H9 (cell line): ENCODE measurements around the gene RPS16. TPM values are rescaled to one million over a fixed set of nuclear protein-coding genes. Genes with fewer than 3 reads are reported as not detected.

Source experiments
- DNase-seq: peaks from one replicate; pipeline ENCODE4 v3.0.0-alpha.2; 2017
- H2AFZ ChIP-seq: one replicate; pipeline ENCODE4 v1.6.1; 2013; ENCODE audit warnings: mild to moderate bottlenecking, low read length, control low read depth, moderate library complexity
- H2AK5ac ChIP-seq: 2 replicates; pipeline ENCODE4 v1.6.1; 2013; ENCODE audit warnings: low read length, control low read depth, mixed read lengths; ENCODE audit not compliant: insufficient read length
- H2BK120ac ChIP-seq: one replicate; pipeline ENCODE4 v1.6.1; 2013; ENCODE audit warnings: low read depth, mild to moderate bottlenecking, low read length, control low read depth, inconsistent platforms; ENCODE audit not compliant: poor library complexity, severe bottlenecking
- H2BK12ac ChIP-seq: 2 replicates; pipeline ENCODE4 v1.6.1; 2013; ENCODE audit warnings: low read length, control low read depth, mixed read lengths, low read depth; ENCODE audit not compliant: insufficient read length
- H2BK15ac ChIP-seq: 2 replicates; pipeline ENCODE4 v1.6.1; 2013; ENCODE audit warnings: low read depth, low read length, control low read depth
- H2BK20ac ChIP-seq: one replicate; pipeline ENCODE4 v1.6.1; 2013; ENCODE audit warnings: low read depth, mild to moderate bottlenecking, low read length, control low read depth, inconsistent platforms; ENCODE audit not compliant: poor library complexity, severe bottlenecking
- H2BK5ac ChIP-seq: 2 replicates; pipeline ENCODE4 v1.6.1; 2013; ENCODE audit warnings: low read length, control low read depth, mixed read lengths; ENCODE audit not compliant: insufficient read length
- H3K14ac ChIP-seq: 2 replicates; pipeline ENCODE4 v1.6.1; 2013; ENCODE audit warnings: low read length, control low read depth; ENCODE audit not compliant: insufficient read depth
- H3K18ac ChIP-seq: 2 replicates; pipeline ENCODE4 v1.6.1; 2013; ENCODE audit warnings: low read depth, mild to moderate bottlenecking, mixed read lengths, low read length, control low read depth; ENCODE audit not compliant: insufficient read length
- H3K23ac ChIP-seq: 2 replicates; pipeline ENCODE4 v1.6.1; 2013; ENCODE audit warnings: low read length, control low read depth, mixed read lengths, low read depth; ENCODE audit not compliant: insufficient read length
- H3K23me2 ChIP-seq: 2 replicates; pipeline ENCODE4 v1.6.1; 2013; ENCODE audit warnings: low read depth, mild to moderate bottlenecking, mixed read lengths, low read length, control low read depth; ENCODE audit not compliant: insufficient read length, poor library complexity, severe bottlenecking
- H3K27ac ChIP-seq: 2 replicates; pipeline ENCODE4 v1.5.1; 2013; ENCODE audit warnings: low read length, control low read depth, mixed read lengths, low read depth; ENCODE audit not compliant: insufficient read length
- H3K27me3 ChIP-seq: 2 replicates; pipeline ENCODE4 v1.6.1; 2013; ENCODE audit warnings: low read length, control low read depth, inconsistent platforms; ENCODE audit not compliant: insufficient read depth
- H3K4ac ChIP-seq: 2 replicates; pipeline ENCODE4 v1.6.1; 2013; ENCODE audit warnings: low read depth, mild to moderate bottlenecking, control low read depth, inconsistent platforms, low read length, moderate library complexity
- H3K4me1 ChIP-seq: 2 replicates; pipeline ENCODE4 v1.6.1; 2013; ENCODE audit warnings: low read length, control low read depth, inconsistent platforms; ENCODE audit not compliant: insufficient read depth
- H3K4me2 ChIP-seq: 2 replicates; pipeline ENCODE4 v1.6.1; 2013; ENCODE audit warnings: low read length, control low read depth, mixed read lengths; ENCODE audit not compliant: insufficient read length, insufficient read depth
- H3K56ac ChIP-seq: 2 replicates; pipeline ENCODE4 v1.6.1; 2013; ENCODE audit warnings: low read depth, mild to moderate bottlenecking, mixed read lengths, low read length, control low read depth; ENCODE audit not compliant: insufficient read length
- H3K79me1 ChIP-seq: 2 replicates; pipeline ENCODE4 v1.6.1; 2013; ENCODE audit warnings: low read depth, mild to moderate bottlenecking, moderate library complexity, low read length, control low read depth, inconsistent platforms; ENCODE audit not compliant: insufficient read depth, poor library complexity, severe bottlenecking
- H3K79me2 ChIP-seq: 2 replicates; pipeline ENCODE4 v1.6.1; 2013; ENCODE audit warnings: low read length, control low read depth, inconsistent platforms; ENCODE audit not compliant: insufficient read depth
- H3K9ac ChIP-seq: 2 replicates; pipeline ENCODE4 v1.6.1; 2013; ENCODE audit warnings: low read length, control low read depth, mixed read lengths; ENCODE audit not compliant: insufficient read length; ENCODE audit errors: extremely low read depth
- H3K9me3 ChIP-seq: one replicate; pipeline ENCODE4 v1.6.1; 2013; ENCODE audit warnings: low read depth, low read length, inconsistent platforms; ENCODE audit not compliant: control insufficient read depth
- H3T11ph ChIP-seq: one replicate; pipeline ENCODE4 v1.6.1; 2013; ENCODE audit warnings: mild to moderate bottlenecking, low read length, control low read depth, inconsistent platforms
- H4K20me1 ChIP-seq: one replicate; pipeline ENCODE4 v1.6.1; 2013; ENCODE audit not compliant: control insufficient read depth, insufficient read length, insufficient read depth
- H4K5ac ChIP-seq: 2 replicates; pipeline ENCODE4 v1.6.1; 2013; ENCODE audit warnings: low read depth, mild to moderate bottlenecking, mixed read lengths, low read length, control low read depth; ENCODE audit not compliant: insufficient read length
- H4K8ac ChIP-seq: replicated peaks from 2 replicates; pipeline ENCODE4 v1.6.1; 2013; ENCODE audit warnings: low read length, control low read depth, mixed read lengths, low read depth; ENCODE audit not compliant: insufficient read length
- H4K91ac ChIP-seq: 2 replicates; pipeline ENCODE4 v1.6.1; 2013; ENCODE audit warnings: low read depth, mild to moderate bottlenecking, moderate library complexity, mixed read lengths, low read length, control low read depth; ENCODE audit not compliant: insufficient read length
- H3K27ac Mint-ChIP-seq, 3 experiments: 2 replicates in 2 of 3; 3 replicates in 1 of 3; pipeline ENCODE4 v1.8.0; 2020 to 2021; ENCODE audit warnings: mixed read lengths in 3 of 3, mild to moderate bottlenecking in 1 of 3, moderate library complexity in 1 of 3
- H3K27me3 Mint-ChIP-seq: 2 replicates; pipeline ENCODE4 v1.8.0; 2021; ENCODE audit warnings: low read depth, mild to moderate bottlenecking, moderate library complexity, mixed read lengths
- H3K36me3 Mint-ChIP-seq, 3 experiments: 2 replicates in 2 of 3; 3 replicates in 1 of 3; pipeline ENCODE4 v1.8.0; 2020 to 2021; ENCODE audit warnings: low read depth in 3 of 3, mixed read lengths in 3 of 3; ENCODE audit not compliant: insufficient read depth in 1 of 3
- H3K4me1 Mint-ChIP-seq, 2 experiments: 2 replicates each; pipeline ENCODE4 v1.8.0; 2020; ENCODE audit warnings: mixed read lengths in 2 of 2
- H3K4me3 Mint-ChIP-seq, 2 experiments: 2 replicates in 1 of 2; 3 replicates in 1 of 2; pipeline ENCODE4 v1.8.0; 2020 to 2021; ENCODE audit warnings: mild to moderate bottlenecking in 2 of 2, mixed read lengths in 2 of 2, moderate library complexity in 1 of 2
- H3K9me3 Mint-ChIP-seq, 2 experiments: 2 replicates in 1 of 2; 3 replicates in 1 of 2; pipeline ENCODE4 v1.8.0; 2020; ENCODE audit warnings: mild to moderate bottlenecking in 2 of 2, mixed read lengths in 2 of 2, moderate library complexity in 1 of 2
- CTCF ChIP-seq: fragments of 200-600 bp; sonication (generic); conservative IDR thresholded peaks from 3 replicates; pipeline ENCODE4 v1.8.0; 2021; ENCODE audit warnings: antibody characterized with exemption, mild to moderate bottlenecking
- WGBS: extraction: QIAGEN DNeasy Blood & Tissue Kit; methylation state at CpG from one replicate; pipeline ENCODE4 v1.1.7; 2013; ENCODE audit warnings: missing lambda C conversion rate, low lambda C conversion rate, mixed read lengths; ENCODE audit not compliant: insufficient read length; ENCODE audit errors: extremely low coverage; 5-methylcytosine and 5-hydroxymethylcytosine counted together
- total RNA-seq: library from RNA; stranded (reverse); gene quantifications from 2 replicates; pipeline ENCODE4 v1.2.1, GENCODE V29; 2021

RPS16 gene
- total RNA-seq, 1 experiment from 2014 or later: 2,711 TPM

GRCh38 chr19:39448271-39448670 is 12.5 kb upstream of the RPS16 start:
- H3K36me3 Mint-ChIP-seq: peaks cover 18 to 55% (median 44%) of the 10 kb centered on the region in 3 experiments; a peak in 6 of 7 replicates
- H3K23ac ChIP-seq: no peak overlapping the region
- no peak overlapping the region for H2BK12ac ChIP-seq
- peaks cover 0 to 5% of the 10 kb centered on the region in 2 experiments; a peak in 2 of 5 replicates for H3K9me3 Mint-ChIP-seq
- H2BK20ac ChIP-seq: no peak overlapping the region
- peaks cover 2% of the 10 kb centered on the region for H4K20me1 ChIP-seq
- peaks cover 10 to 15% of the 10 kb centered on the region in 2 experiments for H3K4me1 Mint-ChIP-seq
- H3K4me2 ChIP-seq: no peak overlapping the region
- H2AK5ac ChIP-seq: no peak overlapping the region
- no peak overlapping the region for H3K14ac ChIP-seq
- H3K9me3 ChIP-seq: no peaks in the 10 kb centered on the region
- H3K23me2 ChIP-seq: peaks cover 5% of the 10 kb centered on the region
- WGBS: no CpG with 5 or more reads among the region's 3 CpGs
- H2BK120ac ChIP-seq: no peak overlapping the region
- H4K8ac ChIP-seq: no peak overlapping the region
- peaks cover 43% of the 10 kb centered on the region; the same call in 1 of the 2 replicates for H3K79me2 ChIP-seq
- H3T11ph ChIP-seq: no peak overlapping the region
- TF ChIP-seq CTCF: no peak
- no peak overlapping the region for H3K56ac ChIP-seq
- H3K79me1 ChIP-seq: peaks cover 11% of the 10 kb centered on the region
- no peak overlapping the region for H2BK15ac ChIP-seq
- H4K91ac ChIP-seq: no peak overlapping the region
- H3K18ac ChIP-seq: no peak overlapping the region
- H3K4ac ChIP-seq: no peak overlapping the region
- H3K4me1 ChIP-seq: no peaks in the 10 kb centered on the region
- H3K9ac ChIP-seq: no peak overlapping the region
- H2AFZ ChIP-seq: no peak overlapping the region
- H3K4me3 Mint-ChIP-seq: no peak overlapping the region
- H3K27me3 Mint-ChIP-seq: no peaks in the 10 kb centered on the region
- H4K5ac ChIP-seq: no peak overlapping the region
- no peak overlapping the region for H3K27ac ChIP-seq
- H3K27ac Mint-ChIP-seq: peak overlapping the region in 2 of 3 experiments; percentile 20 to 76; a peak in 2 of 7 replicates
- no peak for DNase-seq
- H3K27me3 ChIP-seq: no peaks in the 10 kb centered on the region
- H2BK5ac ChIP-seq: no peak overlapping the region
